H9 (cell line): ENCODE data around the gene EGFR. TPM values are rescaled to one million over a fixed set of nuclear protein-coding genes. Genes with fewer than 3 reads are reported as not detected.

ENCODE experiments used
- DNase-seq: peaks from one replicate; pipeline ENCODE4 v3.0.0-alpha.2; 2017
- H2AFZ ChIP-seq: one replicate; pipeline ENCODE4 v1.6.1; 2013; ENCODE audit warnings: mild to moderate bottlenecking, low read length, control low read depth, moderate library complexity
- H2AK5ac ChIP-seq: 2 replicates; pipeline ENCODE4 v1.6.1; 2013; ENCODE audit warnings: low read length, control low read depth, mixed read lengths; ENCODE audit not compliant: insufficient read length
- H2BK120ac ChIP-seq: one replicate; pipeline ENCODE4 v1.6.1; 2013; ENCODE audit warnings: low read depth, mild to moderate bottlenecking, low read length, control low read depth, inconsistent platforms; ENCODE audit not compliant: poor library complexity, severe bottlenecking
- H2BK12ac ChIP-seq: 2 replicates; pipeline ENCODE4 v1.6.1; 2013; ENCODE audit warnings: low read length, control low read depth, mixed read lengths, low read depth; ENCODE audit not compliant: insufficient read length
- H2BK15ac ChIP-seq: 2 replicates; pipeline ENCODE4 v1.6.1; 2013; ENCODE audit warnings: low read depth, low read length, control low read depth
- H2BK20ac ChIP-seq: one replicate; pipeline ENCODE4 v1.6.1; 2013; ENCODE audit warnings: low read depth, mild to moderate bottlenecking, low read length, control low read depth, inconsistent platforms; ENCODE audit not compliant: poor library complexity, severe bottlenecking
- H2BK5ac ChIP-seq: 2 replicates; pipeline ENCODE4 v1.6.1; 2013; ENCODE audit warnings: low read length, control low read depth, mixed read lengths; ENCODE audit not compliant: insufficient read length
- H3K14ac ChIP-seq: 2 replicates; pipeline ENCODE4 v1.6.1; 2013; ENCODE audit warnings: low read length, control low read depth; ENCODE audit not compliant: insufficient read depth
- H3K18ac ChIP-seq: 2 replicates; pipeline ENCODE4 v1.6.1; 2013; ENCODE audit warnings: low read depth, mild to moderate bottlenecking, mixed read lengths, low read length, control low read depth; ENCODE audit not compliant: insufficient read length
- H3K23ac ChIP-seq: 2 replicates; pipeline ENCODE4 v1.6.1; 2013; ENCODE audit warnings: low read length, control low read depth, mixed read lengths, low read depth; ENCODE audit not compliant: insufficient read length
- H3K23me2 ChIP-seq: 2 replicates; pipeline ENCODE4 v1.6.1; 2013; ENCODE audit warnings: low read depth, mild to moderate bottlenecking, mixed read lengths, low read length, control low read depth; ENCODE audit not compliant: insufficient read length, poor library complexity, severe bottlenecking
- H3K27ac ChIP-seq: 2 replicates; pipeline ENCODE4 v1.5.1; 2013; ENCODE audit warnings: low read length, control low read depth, mixed read lengths, low read depth; ENCODE audit not compliant: insufficient read length
- H3K27me3 ChIP-seq: 2 replicates; pipeline ENCODE4 v1.6.1; 2013; ENCODE audit warnings: low read length, control low read depth, inconsistent platforms; ENCODE audit not compliant: insufficient read depth
- H3K4ac ChIP-seq: 2 replicates; pipeline ENCODE4 v1.6.1; 2013; ENCODE audit warnings: low read depth, mild to moderate bottlenecking, control low read depth, inconsistent platforms, low read length, moderate library complexity
- H3K4me1 ChIP-seq: 2 replicates; pipeline ENCODE4 v1.6.1; 2013; ENCODE audit warnings: low read length, control low read depth, inconsistent platforms; ENCODE audit not compliant: insufficient read depth
- H3K4me2 ChIP-seq: 2 replicates; pipeline ENCODE4 v1.6.1; 2013; ENCODE audit warnings: low read length, control low read depth, mixed read lengths; ENCODE audit not compliant: insufficient read length, insufficient read depth
- H3K56ac ChIP-seq: 2 replicates; pipeline ENCODE4 v1.6.1; 2013; ENCODE audit warnings: low read depth, mild to moderate bottlenecking, mixed read lengths, low read length, control low read depth; ENCODE audit not compliant: insufficient read length
- H3K79me1 ChIP-seq: 2 replicates; pipeline ENCODE4 v1.6.1; 2013; ENCODE audit warnings: low read depth, mild to moderate bottlenecking, moderate library complexity, low read length, control low read depth, inconsistent platforms; ENCODE audit not compliant: insufficient read depth, poor library complexity, severe bottlenecking
- H3K79me2 ChIP-seq: 2 replicates; pipeline ENCODE4 v1.6.1; 2013; ENCODE audit warnings: low read length, control low read depth, inconsistent platforms; ENCODE audit not compliant: insufficient read depth
- H3K9ac ChIP-seq: 2 replicates; pipeline ENCODE4 v1.6.1; 2013; ENCODE audit warnings: low read length, control low read depth, mixed read lengths; ENCODE audit not compliant: insufficient read length; ENCODE audit errors: extremely low read depth
- H3K9me3 ChIP-seq: one replicate; pipeline ENCODE4 v1.6.1; 2013; ENCODE audit warnings: low read depth, low read length, inconsistent platforms; ENCODE audit not compliant: control insufficient read depth
- H3T11ph ChIP-seq: one replicate; pipeline ENCODE4 v1.6.1; 2013; ENCODE audit warnings: mild to moderate bottlenecking, low read length, control low read depth, inconsistent platforms
- H4K20me1 ChIP-seq: one replicate; pipeline ENCODE4 v1.6.1; 2013; ENCODE audit not compliant: control insufficient read depth, insufficient read length, insufficient read depth
- H4K5ac ChIP-seq: 2 replicates; pipeline ENCODE4 v1.6.1; 2013; ENCODE audit warnings: low read depth, mild to moderate bottlenecking, mixed read lengths, low read length, control low read depth; ENCODE audit not compliant: insufficient read length
- H4K8ac ChIP-seq: replicated peaks from 2 replicates; pipeline ENCODE4 v1.6.1; 2013; ENCODE audit warnings: low read length, control low read depth, mixed read lengths, low read depth; ENCODE audit not compliant: insufficient read length
- H4K91ac ChIP-seq: 2 replicates; pipeline ENCODE4 v1.6.1; 2013; ENCODE audit warnings: low read depth, mild to moderate bottlenecking, moderate library complexity, mixed read lengths, low read length, control low read depth; ENCODE audit not compliant: insufficient read length
- H3K27ac Mint-ChIP-seq, 3 experiments: 2 replicates in 2 of 3; 3 replicates in 1 of 3; pipeline ENCODE4 v1.8.0; 2020 to 2021; ENCODE audit warnings: mixed read lengths in 3 of 3, mild to moderate bottlenecking in 1 of 3, moderate library complexity in 1 of 3
- H3K27me3 Mint-ChIP-seq: 2 replicates; pipeline ENCODE4 v1.8.0; 2021; ENCODE audit warnings: low read depth, mild to moderate bottlenecking, moderate library complexity, mixed read lengths
- H3K36me3 Mint-ChIP-seq, 3 experiments: 2 replicates in 2 of 3; 3 replicates in 1 of 3; pipeline ENCODE4 v1.8.0; 2020 to 2021; ENCODE audit warnings: low read depth in 3 of 3, mixed read lengths in 3 of 3; ENCODE audit not compliant: insufficient read depth in 1 of 3
- H3K4me1 Mint-ChIP-seq, 2 experiments: 2 replicates each; pipeline ENCODE4 v1.8.0; 2020; ENCODE audit warnings: mixed read lengths in 2 of 2
- H3K4me3 Mint-ChIP-seq, 2 experiments: 2 replicates in 1 of 2; 3 replicates in 1 of 2; pipeline ENCODE4 v1.8.0; 2020 to 2021; ENCODE audit warnings: mild to moderate bottlenecking in 2 of 2, mixed read lengths in 2 of 2, moderate library complexity in 1 of 2
- H3K9me3 Mint-ChIP-seq, 2 experiments: 2 replicates in 1 of 2; 3 replicates in 1 of 2; pipeline ENCODE4 v1.8.0; 2020; ENCODE audit warnings: mild to moderate bottlenecking in 2 of 2, mixed read lengths in 2 of 2, moderate library complexity in 1 of 2
- CTCF ChIP-seq: fragments of 200-600 bp; sonication (generic); conservative IDR thresholded peaks from 3 replicates; pipeline ENCODE4 v1.8.0; 2021; ENCODE audit warnings: antibody characterized with exemption, mild to moderate bottlenecking
- WGBS: extraction: QIAGEN DNeasy Blood & Tissue Kit; methylation state at CpG from one replicate; pipeline ENCODE4 v1.1.7; 2013; ENCODE audit warnings: missing lambda C conversion rate, low lambda C conversion rate, mixed read lengths; ENCODE audit not compliant: insufficient read length; ENCODE audit errors: extremely low coverage; 5-methylcytosine and 5-hydroxymethylcytosine counted together
- total RNA-seq: library from RNA; stranded (reverse); gene quantifications from 2 replicates; pipeline ENCODE4 v1.2.1, GENCODE V29; 2021

Gene EGFR
- total RNA-seq, 1 experiment from 2014 or later, result 3.3 TPM

GRCh38 chr7:55132550-55132889, 113.7 kb downstream of the EGFR start:
- no peaks in the 10 kb centered on the region; the same call in 1 of the 2 replicates for H3K4me1 ChIP-seq
- peaks cover 23 to 25% of the 10 kb centered on the region in 2 experiments for H3K4me1 Mint-ChIP-seq

More at GRCh38 chr7:55132550-55132889, 113.7 kb downstream of the EGFR start:
- no peak overlapping the region for H4K8ac ChIP-seq
- H3K23ac ChIP-seq, result no peak overlapping the region
- no peak overlapping the region for H4K91ac ChIP-seq
- H3K9me3 ChIP-seq, result no peaks in the 10 kb centered on the region
- no peak overlapping the region for H2BK120ac ChIP-seq
- H3K9ac ChIP-seq, result no peak overlapping the region
- no peak overlapping the region for H3K4ac ChIP-seq
- H2BK12ac ChIP-seq, result no peak overlapping the region
- H3K27ac ChIP-seq, result no peak overlapping the region
- no peaks in the 10 kb centered on the region for H3K27me3 Mint-ChIP-seq
- no peak overlapping the region for H2BK15ac ChIP-seq
- DNase-seq, result no peak
- H3K79me1 ChIP-seq, result no peaks in the 10 kb centered on the region
- H2BK20ac ChIP-seq, result no peak overlapping the region
- no peak overlapping the region for H3K56ac ChIP-seq
- WGBS, result no CpG with 5 or more reads among the region's 5 CpGs
- H2BK5ac ChIP-seq, result no peak overlapping the region
- no peak overlapping the region; a peak in 2 of 7 replicates for H3K27ac Mint-ChIP-seq
- H3K14ac ChIP-seq, result no peak overlapping the region
- no peaks in the 10 kb centered on the region for H4K20me1 ChIP-seq
- H3K23me2 ChIP-seq, result no peaks in the 10 kb centered on the region
- no peak overlapping the region for H4K5ac ChIP-seq
- no peak overlapping the region for H3K18ac ChIP-seq
- H3K79me2 ChIP-seq, result no peaks in the 10 kb centered on the region
- no peak overlapping the region for H3K4me2 ChIP-seq
- TF ChIP-seq CTCF, result no peak
- H2AFZ ChIP-seq, result no peak overlapping the region
- H2AK5ac ChIP-seq, result no peak overlapping the region
- no peaks in the 10 kb centered on the region for H3K27me3 ChIP-seq
- no peaks in the 10 kb centered on the region for H3K9me3 Mint-ChIP-seq
- H3K4me3 Mint-ChIP-seq, result no peak overlapping the region
- no peaks in the 10 kb centered on the region for H3K36me3 Mint-ChIP-seq
- H3T11ph ChIP-seq, result no peak overlapping the region
